Measurements from ENCODE around the gene IRS1.

The IRS1 gene

DNA sequence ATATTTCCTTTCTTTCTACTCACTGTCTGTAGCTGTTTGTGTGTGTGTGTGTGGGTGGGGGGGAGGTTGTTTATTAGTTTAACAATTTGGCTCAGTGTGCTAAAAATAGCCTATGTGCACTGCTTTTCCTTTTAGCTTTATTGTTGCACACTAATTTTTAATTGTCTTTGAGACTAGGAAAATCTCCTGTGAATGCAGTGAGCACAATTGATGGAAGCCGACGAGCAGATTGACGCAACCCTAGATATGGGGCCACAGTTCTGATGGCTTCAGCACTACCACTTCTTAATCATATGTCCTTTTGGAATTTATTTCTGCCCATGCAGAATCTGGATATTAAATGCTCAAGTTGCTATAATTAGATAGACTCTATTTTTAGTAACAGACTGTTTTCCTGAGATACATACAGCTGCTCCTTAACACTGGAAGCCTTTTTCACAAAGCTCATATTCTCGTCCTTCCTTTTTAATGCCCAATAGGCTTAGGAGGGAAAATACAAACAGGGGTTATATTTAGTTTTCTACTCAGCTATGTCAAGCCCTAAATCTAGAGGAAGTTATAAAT, 109.1 kb downstream of the IRS1 start:
- no peak for DNase-seq (ENCODE audit: low spot score)

DNA sequence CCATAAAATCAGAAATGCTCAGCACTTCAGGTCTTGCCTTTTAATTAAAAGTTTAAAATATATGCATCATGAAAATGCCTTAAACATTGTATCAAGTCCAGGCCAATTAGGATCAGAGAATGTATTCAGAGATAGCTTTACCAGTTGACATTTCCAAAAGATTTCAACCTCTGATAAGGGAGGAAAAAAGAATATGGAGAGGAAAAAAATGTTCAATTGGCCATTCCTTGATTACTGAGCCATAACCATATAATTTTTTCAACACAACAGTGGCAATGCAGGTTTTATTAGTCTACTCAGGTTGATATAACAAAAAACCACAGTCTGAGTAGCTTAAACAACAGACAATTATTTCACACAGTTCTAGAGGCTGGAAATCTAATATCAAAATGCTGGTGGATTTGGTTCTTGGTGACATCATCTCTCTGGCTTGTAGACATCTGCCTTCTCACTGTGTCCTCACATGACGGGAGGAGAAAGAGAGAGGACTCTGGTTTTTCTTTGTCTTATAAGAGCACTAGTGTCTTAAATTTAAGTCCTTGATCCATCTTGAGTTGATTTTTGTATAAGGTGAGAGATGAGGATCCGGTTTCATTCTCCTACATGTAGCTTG, 111.9 kb downstream of the IRS1 start:
- DNase-seq (ENCODE audit: low spot score) = no peak

DNA sequence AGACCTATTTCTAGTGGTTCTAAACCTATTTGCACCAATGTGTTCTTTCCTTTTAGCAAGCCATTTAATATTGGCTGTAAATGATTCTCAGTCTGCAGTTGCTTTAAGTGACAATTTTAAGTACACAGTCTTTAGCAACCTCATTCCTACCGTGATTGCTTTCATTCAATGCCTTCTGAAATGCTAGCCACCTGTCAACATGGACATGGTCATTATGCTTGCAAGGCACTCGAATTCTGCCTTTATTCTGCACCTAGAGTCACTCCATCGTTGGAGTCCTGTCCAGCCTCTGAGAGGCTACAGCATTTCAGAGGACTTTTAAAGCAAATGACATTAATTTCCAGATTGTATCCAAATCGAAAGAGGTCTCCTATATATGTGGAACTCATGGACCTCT, 115.1 kb downstream of the IRS1 start:
- no peak for DNase-seq (ENCODE audit: low spot score)

DNA sequence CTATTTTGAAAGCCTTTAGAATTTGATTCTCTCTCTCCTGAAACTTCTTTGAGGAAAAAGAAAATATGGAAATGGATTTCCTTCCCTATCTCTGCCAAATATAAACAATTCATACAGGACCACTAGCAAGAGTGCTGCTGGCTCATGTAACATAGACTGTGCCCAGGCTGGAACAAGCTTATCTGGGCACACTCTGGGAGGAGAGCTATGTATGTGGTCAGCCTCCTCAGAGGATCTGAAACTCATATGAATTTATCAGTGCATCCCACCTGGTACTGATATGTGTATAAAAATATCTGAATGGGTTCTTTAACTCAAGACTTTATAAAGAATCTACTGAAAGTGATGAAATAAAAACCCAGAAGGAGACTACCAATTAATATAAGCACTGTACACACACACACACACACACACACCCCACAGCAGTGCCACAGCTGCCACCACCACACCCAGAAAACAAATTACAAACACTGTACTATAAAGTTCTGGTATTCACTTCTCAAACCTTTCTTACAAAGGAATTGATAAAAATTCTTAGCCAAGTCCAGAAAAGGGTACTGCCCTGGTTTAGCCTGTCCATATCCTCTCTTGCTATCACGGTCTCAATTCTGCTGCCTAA, 115.6 kb downstream of the IRS1 start:
- no peak for DNase-seq (ENCODE audit: low spot score)

DNA sequence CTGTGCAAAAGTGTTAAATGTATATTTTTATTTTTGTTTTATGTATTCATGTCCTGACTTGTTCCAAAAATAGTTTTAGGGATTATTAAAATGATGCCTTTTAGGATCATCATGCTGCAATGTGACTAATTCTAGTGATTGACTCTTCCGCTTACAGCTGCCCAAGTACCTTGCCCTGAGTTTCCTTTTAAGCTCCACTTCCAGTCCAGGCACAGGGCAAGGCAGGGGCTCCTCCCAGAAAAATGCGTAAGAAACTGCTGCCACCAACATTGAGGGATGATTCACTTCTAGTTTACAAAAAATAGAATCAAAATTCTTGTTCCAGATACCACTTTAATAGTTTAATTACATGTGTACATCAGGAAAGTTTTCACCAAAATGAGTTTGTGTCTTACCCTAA, 116.4 kb downstream of the IRS1 start:
- no peak for DNase-seq (ENCODE audit: low spot score)
